ENCODE measurements around the gene PYCR2.

Gene PYCR2

GRCh38 chr1:225919906-225920305, 4.1 kb downstream of the PYCR2 start:
- no peak for DNase-seq (ENCODE audit: low read depth, low spot score)

- no peak for DNase-seq (ENCODE audit: low read depth, low spot score)
These were observed 5.8 kb downstream of the PYCR2 start for GRCh38 chr1:225918280-225918679.

GRCh38 chr1:225917536-225917935, 6.5 kb downstream of the PYCR2 start:
- DNase-seq (ENCODE audit: low read depth, low spot score) = no peak

DNA sequence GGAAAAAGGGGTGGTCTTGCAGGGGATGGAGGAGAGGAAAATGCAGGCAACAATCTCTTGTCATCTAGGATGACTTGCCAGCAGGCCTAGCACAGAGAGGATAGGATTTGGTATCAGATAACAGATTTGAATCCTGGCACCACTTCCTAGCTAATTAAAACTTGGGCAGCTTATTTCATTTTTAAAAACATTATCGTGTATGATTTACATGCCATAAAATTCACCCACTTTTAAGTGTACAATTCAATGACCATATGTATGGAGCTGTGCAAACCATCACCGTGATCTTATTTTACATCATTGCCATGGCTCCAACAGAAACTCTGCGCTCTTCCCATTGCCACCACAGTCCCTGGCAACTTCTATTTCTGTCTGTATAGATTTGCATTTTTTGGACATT, 6.9 kb downstream of the PYCR2 start:
- no peak for DNase-seq (ENCODE audit: low read depth, low spot score)

DNA sequence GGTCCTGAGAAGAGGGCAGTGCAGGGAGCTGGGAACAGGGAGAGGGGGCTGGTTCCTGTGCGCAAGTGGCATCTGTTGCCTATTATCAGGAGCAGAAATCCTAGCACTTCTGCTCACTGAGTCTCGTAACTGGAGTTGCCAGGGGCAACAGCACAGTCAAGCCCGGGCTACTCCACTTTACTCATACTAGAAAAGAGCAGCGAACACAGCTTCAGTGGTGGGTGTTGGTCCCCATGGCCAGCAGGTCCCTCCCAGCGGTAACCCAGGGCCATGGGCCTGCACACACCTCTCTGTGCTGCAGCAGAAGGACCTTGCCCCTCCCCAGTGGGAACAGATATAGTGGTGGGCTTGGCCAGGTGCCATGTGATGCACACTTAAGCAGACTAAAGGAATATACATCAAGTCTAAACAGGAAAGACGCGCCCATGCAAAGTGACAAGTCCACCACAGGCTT, 8.5 kb downstream of the PYCR2 start:
- DNase-seq (ENCODE audit: low read depth, low spot score) = no peak

DNA sequence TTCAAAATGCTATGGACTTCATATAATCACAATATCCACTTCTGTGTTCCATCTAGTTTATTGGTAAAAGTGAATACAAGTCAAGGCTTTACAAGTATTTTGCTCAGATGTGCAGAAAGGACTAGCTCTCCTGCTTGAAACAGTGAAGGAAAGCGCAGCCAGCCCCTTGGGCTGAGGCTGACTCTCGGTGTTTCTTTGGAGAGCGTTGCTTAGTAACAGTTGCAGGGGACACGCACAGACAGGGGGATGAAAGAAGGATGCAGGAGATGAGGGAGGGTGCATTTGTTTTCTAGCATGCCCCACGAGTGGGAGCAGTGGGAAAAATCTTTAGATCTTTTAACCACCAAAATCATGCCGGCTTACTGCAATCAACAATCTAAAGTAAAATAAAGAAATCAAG, 9.1 kb downstream of the PYCR2 start:
- no peak for DNase-seq (ENCODE audit: low read depth, low spot score)

DNA sequence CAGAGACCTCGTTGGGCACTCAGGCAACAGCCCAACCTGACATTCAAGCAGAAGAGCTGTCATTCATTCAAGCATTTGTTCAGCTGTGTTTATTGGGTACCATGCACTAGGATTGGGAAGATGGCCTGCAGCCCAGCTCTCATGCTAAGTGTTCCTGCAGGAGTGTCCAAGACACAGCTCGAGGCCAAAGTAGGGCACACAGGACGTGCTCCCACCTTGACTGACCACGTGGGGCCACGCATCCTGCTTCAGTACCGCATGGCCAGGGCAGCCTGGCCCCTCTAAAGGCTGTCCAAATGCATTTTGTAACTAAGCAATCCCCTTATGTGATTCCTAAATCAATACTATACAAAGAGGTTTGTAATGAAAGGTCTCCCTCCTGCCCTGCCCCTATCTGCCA, 9.7 kb downstream of the PYCR2 start:
- DNase-seq (ENCODE audit: low read depth, low spot score) = no peak

GRCh38 chr1:225911191-225912130, 12.6 kb downstream of the PYCR2 start:
- DNase-seq (ENCODE audit: low read depth, low spot score) = no peak

- no peak for DNase-seq (ENCODE audit: low read depth, low spot score)
These were observed 14.6 kb downstream of the PYCR2 start for GRCh38 chr1:225909477-225909876.

DNA sequence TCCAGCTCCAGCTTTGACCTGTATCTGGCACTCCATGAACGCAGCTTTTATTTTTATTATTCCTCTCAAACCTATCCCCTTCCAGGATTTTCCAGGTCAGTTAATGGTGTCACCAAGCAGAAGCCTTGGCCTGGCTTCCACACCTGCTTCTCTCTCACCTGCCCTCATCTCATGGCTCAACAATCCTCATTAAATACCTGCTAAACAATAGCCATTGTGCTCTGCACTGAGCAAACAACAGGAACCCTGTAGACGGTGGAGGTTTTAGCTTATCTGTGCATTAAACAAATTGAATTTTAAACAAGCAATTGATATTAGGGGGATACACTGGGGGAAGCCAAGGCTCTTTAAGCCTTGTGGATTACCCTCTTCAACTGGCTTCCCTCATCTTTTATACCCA, 15.3 kb downstream of the PYCR2 start:
- no peak for DNase-seq (ENCODE audit: low read depth, low spot score)

DNA sequence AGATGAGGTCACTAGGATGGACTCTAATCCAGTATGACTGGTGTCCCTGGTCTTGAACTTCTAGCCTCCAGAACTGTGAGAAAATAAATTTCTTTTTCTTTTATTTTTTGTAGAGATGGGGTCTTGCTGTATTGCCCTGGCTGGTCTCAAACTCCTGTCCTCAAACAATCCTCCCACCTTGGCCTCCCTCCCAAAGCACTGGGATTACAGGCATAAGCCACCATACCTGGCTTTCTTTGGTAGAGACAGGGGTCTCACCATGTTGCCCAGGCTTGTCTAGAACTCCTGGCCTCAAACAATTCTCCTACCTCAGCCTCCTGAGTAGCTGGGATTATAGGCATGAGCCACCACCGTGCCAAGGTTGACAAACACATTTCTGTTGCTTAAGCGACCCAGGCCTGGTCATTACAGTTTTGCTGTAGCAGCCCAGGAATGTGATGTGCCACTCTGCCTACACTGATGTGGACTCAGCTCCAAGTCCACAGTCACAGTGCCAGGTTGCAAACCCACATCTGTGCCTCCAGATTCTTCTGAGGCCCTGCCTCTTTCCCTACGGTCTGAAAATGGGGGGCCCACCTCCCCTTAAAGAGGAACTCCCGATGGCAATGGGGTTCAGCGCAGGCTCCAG, 15.9 kb downstream of the PYCR2 start:
- no peak for DNase-seq (ENCODE audit: low read depth, low spot score)

DNA sequence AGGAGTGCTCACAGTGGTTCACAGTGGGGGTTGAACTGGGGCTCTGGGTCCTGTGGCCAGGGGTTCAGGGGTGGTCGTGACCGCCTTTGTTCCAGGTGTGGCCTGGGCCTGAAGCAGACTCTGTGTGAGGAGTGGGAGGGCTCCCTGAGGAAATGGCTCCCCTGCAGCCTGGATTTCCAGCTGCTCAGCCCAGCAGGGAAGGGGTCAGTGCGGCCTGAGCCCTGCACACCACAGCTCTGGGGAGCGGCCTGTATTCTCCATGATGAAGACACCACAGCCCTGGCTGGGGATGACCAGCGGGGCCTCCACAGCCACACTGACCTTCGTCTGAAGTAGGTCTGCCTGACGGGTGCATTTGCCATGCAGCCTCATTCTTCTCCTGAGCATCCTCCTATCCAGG, 16.7 kb downstream of the PYCR2 start:
- DNase-seq (ENCODE audit: low read depth, low spot score) = no peak

DNA sequence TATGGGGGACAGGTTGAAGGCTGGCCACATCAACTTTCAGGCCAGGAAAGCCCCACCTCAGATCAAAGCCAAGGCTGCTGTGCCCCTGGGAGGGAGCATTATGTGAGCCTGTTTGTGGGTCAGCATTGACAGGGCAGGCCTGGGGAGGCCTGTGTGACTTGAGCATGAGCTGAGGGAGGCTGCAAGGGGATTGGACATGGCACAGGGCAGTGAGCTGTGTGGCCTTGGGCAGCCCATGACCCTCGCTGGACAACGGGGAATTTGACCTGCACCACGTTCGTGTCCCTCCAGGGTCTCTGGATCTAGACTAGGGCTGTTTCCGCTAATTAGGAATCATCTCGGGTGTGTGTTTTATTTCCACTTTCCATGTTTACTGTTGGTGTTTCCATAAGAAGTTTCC, 17.6 kb downstream of the PYCR2 start:
- DNase-seq (ENCODE audit: low read depth, low spot score) = no peak

- no peak for DNase-seq (ENCODE audit: low read depth, low spot score)
These were observed 20.4 kb downstream of the PYCR2 start for GRCh38 chr1:225903623-225904022.

- DNase-seq (ENCODE audit: low read depth, low spot score) = no peak
These were observed 24.8 kb downstream of the PYCR2 start for GRCh38 chr1:225899044-225899925.

- DNase-seq (ENCODE audit: low read depth, low spot score) = no peak
These were observed 26.2 kb downstream of the PYCR2 start for GRCh38 chr1:225897595-225898514.

- no peak for DNase-seq (ENCODE audit: low read depth, low spot score)
These were observed 27.0 kb downstream of the PYCR2 start for GRCh38 chr1:225896937-225897549.

DNA sequence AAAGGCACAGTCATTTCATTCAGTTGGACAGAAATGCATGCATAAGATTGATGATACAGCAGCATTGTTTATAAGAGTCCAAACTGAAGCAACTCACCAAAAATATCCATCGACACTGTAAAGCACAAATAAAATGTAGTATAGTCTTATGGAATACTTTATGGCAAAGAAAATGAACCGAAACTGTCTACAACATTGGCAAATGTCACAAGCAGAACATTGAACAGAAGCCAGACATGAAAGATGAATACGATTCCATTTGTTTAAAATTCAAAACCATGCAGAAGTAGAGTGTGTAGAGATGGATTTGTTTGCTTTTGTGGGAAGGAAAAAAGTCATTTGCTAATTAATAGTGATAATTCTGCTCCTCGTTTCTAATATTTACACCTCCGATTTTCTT, 27.6 kb downstream of the PYCR2 start:
- no peak for DNase-seq (ENCODE audit: low read depth, low spot score)

GRCh38 chr1:225892307-225892706, 31.7 kb downstream of the PYCR2 start:
- no peak for DNase-seq (ENCODE audit: low read depth, low spot score)

DNA sequence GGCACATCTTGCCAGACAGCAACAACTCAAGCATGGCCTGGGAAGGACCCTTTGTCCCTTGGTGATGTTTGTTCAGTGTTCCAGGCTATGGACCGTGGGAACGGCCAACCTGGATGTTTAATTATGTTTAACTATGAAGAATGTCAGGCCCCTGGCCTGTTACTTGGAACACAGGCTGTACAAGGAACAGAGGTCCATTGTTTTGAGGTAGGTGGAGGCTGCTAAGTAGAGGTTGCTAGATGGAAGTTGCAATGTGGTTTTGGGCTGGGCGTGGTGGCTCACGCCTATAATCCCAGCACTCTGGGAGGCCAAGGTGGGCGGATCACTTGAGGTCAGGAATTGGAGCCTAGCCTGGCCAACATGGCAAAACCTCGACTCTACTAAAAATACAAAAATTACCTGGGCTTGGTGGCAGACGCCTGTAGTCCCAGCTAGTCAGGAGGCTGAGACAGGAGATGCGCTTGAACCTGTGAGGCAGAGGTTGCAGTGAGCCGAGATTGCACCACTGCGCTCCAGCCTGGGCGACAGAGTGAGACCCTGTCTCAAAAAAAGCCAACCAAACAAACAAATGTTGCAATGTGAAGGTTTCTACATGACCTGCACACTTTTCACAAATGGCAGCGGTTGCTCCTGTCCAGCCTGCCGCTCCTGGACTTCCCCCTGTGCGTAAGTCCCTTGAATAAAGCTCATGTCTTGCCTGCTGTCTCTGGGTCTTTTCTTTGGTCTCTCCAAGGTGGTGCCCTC, 32.6 kb downstream of the PYCR2 start:
- DNase-seq (ENCODE audit: low read depth, low spot score) = no peak

Data from brain pericyte (primary cell).